ENCODE results near the gene FBXO31. TPM values are rescaled to one million over a fixed set of nuclear protein-coding genes. Genes with fewer than 3 reads are reported as not detected.

The FBXO31 gene
- total RNA-seq, 1 experiment from 2014 or later, result 53.9 TPM

DNA sequence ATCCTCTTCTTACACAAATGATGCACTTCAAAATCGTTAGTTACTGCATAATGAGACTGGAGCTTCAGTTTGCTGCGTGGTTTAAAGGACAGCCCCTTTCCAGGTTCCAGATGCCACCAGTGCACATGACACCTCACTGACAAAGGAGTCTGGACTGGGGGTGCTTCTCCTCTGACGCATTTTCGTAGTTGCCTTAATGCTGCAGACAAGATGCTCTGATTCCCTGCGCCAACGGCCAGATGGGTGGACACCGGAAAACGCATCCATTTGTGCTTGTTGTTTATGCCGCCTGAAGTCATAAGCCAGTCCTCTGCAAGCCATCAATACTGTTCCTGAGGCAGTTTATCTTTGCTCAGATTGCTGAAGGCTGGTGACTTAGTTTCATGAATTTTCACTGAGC lies 16.0 kb downstream of the FBXO31 start:
- intact Hi-C loops (cut with micrococcal nuclease), result no loop called here
- Mint-ChIP-seq H3K4me3 (ENCODE audit: unreplicated experiment) (no peak overlapping the region), H3K36me3 (ENCODE audit: insufficient read depth, unreplicated experiment) (peaks cover 34% of the 10 kb centered on the region), H3K27ac (ENCODE audit: low read depth, unreplicated experiment) (no peak overlapping the region), H3K27me3 (ENCODE audit: insufficient read depth, unreplicated experiment) (no peaks in the 10 kb centered on the region), H3K4me1 (ENCODE audit: insufficient read depth, unreplicated experiment) (peaks cover 9% of the 10 kb centered on the region), H3K9me3 (ENCODE audit: unreplicated experiment) (no peaks in the 10 kb centered on the region)
- ChIA-PET CTCF (interaction anchor here (1.1 kb wide), 1 partner anchor 20 kb away, joined by 3 read pairs; no protein-coding TSS in a partner anchor), POLR2A (interaction anchor here (1.1 kb wide), 1 partner anchor 15 kb away, joined by 3 read pairs; no protein-coding TSS in a partner anchor)
- DNase-seq (ENCODE audit: unreplicated experiment), result no peak
- BruUV-seq (replicated peaks), result no TSS peak
- TF ChIP-seq, protein P1, sequence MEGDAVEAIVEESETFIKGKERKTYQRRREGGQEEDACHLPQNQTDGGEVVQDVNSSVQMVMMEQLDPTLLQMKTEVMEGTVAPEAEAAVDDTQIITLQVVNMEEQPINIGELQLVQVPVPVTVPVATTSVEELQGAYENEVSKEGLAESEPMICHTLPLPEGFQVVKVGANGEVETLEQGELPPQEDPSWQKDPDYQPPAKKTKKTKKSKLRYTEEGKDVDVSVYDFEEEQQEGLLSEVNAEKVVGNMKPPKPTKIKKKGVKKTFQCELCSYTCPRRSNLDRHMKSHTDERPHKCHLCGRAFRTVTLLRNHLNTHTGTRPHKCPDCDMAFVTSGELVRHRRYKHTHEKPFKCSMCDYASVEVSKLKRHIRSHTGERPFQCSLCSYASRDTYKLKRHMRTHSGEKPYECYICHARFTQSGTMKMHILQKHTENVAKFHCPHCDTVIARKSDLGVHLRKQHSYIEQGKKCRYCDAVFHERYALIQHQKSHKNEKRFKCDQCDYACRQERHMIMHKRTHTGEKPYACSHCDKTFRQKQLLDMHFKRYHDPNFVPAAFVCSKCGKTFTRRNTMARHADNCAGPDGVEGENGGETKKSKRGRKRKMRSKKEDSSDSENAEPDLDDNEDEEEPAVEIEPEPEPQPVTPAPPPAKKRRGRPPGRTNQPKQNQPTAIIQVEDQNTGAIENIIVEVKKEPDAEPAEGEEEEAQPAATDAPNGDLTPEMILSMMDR (IDR thresholded peaks at IDR 0.05; ENCODE audit: unreplicated experiment), result no peak

DNA sequence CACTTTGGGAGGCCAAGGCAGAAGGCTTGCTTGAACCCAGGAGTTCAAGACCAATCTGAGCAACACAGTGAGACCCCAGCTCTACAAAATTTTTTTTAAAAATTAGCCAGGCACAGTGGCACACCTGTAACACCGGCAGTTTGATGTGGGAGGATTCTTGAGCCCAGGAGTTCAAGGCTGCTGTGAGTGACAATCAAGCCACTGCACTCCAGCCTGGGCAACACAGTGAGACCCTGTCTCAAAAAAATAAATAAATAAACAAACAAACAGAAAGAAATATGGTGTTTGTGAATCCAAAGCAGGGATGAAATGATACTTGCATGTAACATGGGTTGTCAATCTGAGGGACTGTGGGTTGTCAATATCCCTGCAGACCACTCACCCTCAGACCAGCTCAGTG lies 16.6 kb downstream of the FBXO31 start:
- Mint-ChIP-seq H3K9me3 (ENCODE audit: unreplicated experiment) (no peaks in the 10 kb centered on the region), H3K36me3 (ENCODE audit: insufficient read depth, unreplicated experiment) (peaks cover 34% of the 10 kb centered on the region), H3K27me3 (ENCODE audit: insufficient read depth, unreplicated experiment) (no peaks in the 10 kb centered on the region), H3K4me3 (ENCODE audit: unreplicated experiment) (no peak overlapping the region), H3K4me1 (ENCODE audit: insufficient read depth, unreplicated experiment) (peaks cover 9% of the 10 kb centered on the region), H3K27ac (ENCODE audit: low read depth, unreplicated experiment) (no peak overlapping the region)
- ChIA-PET CTCF (interaction anchor here (1.1 kb wide), 1 partner anchor 19 kb away, joined by 3 read pairs; no protein-coding TSS in a partner anchor), POLR2A (no interaction called here)
- intact Hi-C loops (cut with micrococcal nuclease), result no loop called here
- TF ChIP-seq, protein P1 (IDR thresholded peaks at IDR 0.05; ENCODE audit: unreplicated experiment), result no peak
- BruUV-seq (replicated peaks), result no TSS peak
- no peak for DNase-seq (ENCODE audit: unreplicated experiment)

DNA sequence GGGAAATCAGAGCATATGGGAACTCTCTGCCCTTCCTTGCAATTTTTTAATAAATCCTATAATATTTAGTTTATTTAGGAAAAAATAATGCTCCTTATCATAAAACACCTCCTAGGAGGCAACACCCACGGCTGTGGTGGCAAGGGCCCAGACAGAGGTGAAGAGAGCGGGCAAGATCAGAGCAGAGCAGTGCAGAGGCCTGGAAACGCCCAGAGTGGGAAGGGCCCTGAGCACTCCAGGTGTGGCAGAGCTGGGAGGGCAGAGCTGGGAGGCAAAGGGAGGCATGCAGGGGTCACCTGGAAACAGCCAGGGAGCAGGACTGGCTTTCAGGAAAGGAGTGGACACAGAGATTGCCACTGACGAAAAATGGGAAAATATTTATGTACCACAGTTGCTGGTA lies 17.3 kb downstream of the FBXO31 start:
- intact Hi-C loops (cut with micrococcal nuclease), result no loop called here
- no peak for DNase-seq (ENCODE audit: unreplicated experiment)
- Mint-ChIP-seq H3K9me3 (ENCODE audit: unreplicated experiment) (no peaks in the 10 kb centered on the region), H3K36me3 (ENCODE audit: insufficient read depth, unreplicated experiment) (peaks cover 34% of the 10 kb centered on the region), H3K27me3 (ENCODE audit: insufficient read depth, unreplicated experiment) (no peaks in the 10 kb centered on the region), H3K27ac (ENCODE audit: low read depth, unreplicated experiment) (no peak overlapping the region), H3K4me3 (ENCODE audit: unreplicated experiment) (no peak overlapping the region), H3K4me1 (ENCODE audit: insufficient read depth, unreplicated experiment) (peaks cover 9% of the 10 kb centered on the region)
- POLR2A ChIA-PET, result no interaction called here
- CTCF ChIA-PET, result interaction anchor here (1.1 kb wide), 1 partner anchor 19 kb away, joined by 3 read pairs; no protein-coding TSS in a partner anchor
- no TSS peak for BruUV-seq (replicated peaks)
- TF ChIP-seq, protein P1 (IDR thresholded peaks at IDR 0.05; ENCODE audit: unreplicated experiment), result no peak

- ChIA-PET CTCF (no interaction called here), POLR2A (interaction anchor here (0.6 to 1.2 kb wide), 2 partner anchors 25 to 41 kb away, joined by 3 to 4 read pairs; no protein-coding TSS in a partner anchor)
- H3K4me3 Mint-ChIP-seq (ENCODE audit: unreplicated experiment), result no peak overlapping the region
- H3K27me3 Mint-ChIP-seq (ENCODE audit: insufficient read depth, unreplicated experiment), result no peaks in the 10 kb centered on the region
- H3K27ac Mint-ChIP-seq (ENCODE audit: low read depth, unreplicated experiment), result no peak overlapping the region
- no peak for DNase-seq (ENCODE audit: unreplicated experiment)
- TF ChIP-seq, protein P1 (IDR thresholded peaks at IDR 0.05; ENCODE audit: unreplicated experiment), result no peak
- H3K4me1 Mint-ChIP-seq (ENCODE audit: insufficient read depth, unreplicated experiment), result peaks cover 9% of the 10 kb centered on the region
- BruUV-seq (replicated peaks), result no TSS peak
- H3K36me3 Mint-ChIP-seq (ENCODE audit: insufficient read depth, unreplicated experiment), result peaks cover 43% of the 10 kb centered on the region
- intact Hi-C loops (cut with micrococcal nuclease), result no loop called here
- no peaks in the 10 kb centered on the region for H3K9me3 Mint-ChIP-seq (ENCODE audit: unreplicated experiment)
Observed at GRCh38 chr16:87365021-87365713, 18.4 kb downstream of the FBXO31 start.
